GM19043 (cell line): ENCODE results near the gene TBKBP1.

Experiments used
- ATAC-seq: cut with Tn5 transposase; IDR thresholded peaks from one replicate; pipeline ENCODE4 v1.9.1; 2021; ENCODE audit warnings: low read depth; ENCODE audit not compliant: unreplicated experiment

The TBKBP1 gene

GRCh38 chr17:47712330-47713023 lies 18.5 kb downstream of the TBKBP1 start:
- no peak for ATAC-seq

GRCh38 chr17:47713980-47714700 lies 20.2 kb downstream of the TBKBP1 start:
- ATAC-seq, result no peak

GRCh38 chr17:47714773-47715396 lies 20.9 kb downstream of the TBKBP1 start:
- ATAC-seq, result no peak

GRCh38 chr17:47715669-47716325 lies 21.8 kb downstream of the TBKBP1 start:
- no peak for ATAC-seq

GRCh38 chr17:47716375-47716774 lies 22.4 kb downstream of the TBKBP1 start:
- no peak for ATAC-seq

GRCh38 chr17:47717261-47717697 lies 23.3 kb downstream of the TBKBP1 start:
- ATAC-seq, result no peak

GRCh38 chr17:47717979-47718621 lies 24.1 kb downstream of the TBKBP1 start:
- ATAC-seq, result no peak

GRCh38 chr17:47718634-47719405 lies 24.9 kb downstream of the TBKBP1 start:
- no peak for ATAC-seq

GRCh38 chr17:47719411-47720152 lies 25.6 kb downstream of the TBKBP1 start:
- ATAC-seq, result no peak

GRCh38 chr17:47720196-47720595 lies 26.2 kb downstream of the TBKBP1 start:
- no peak for ATAC-seq

- no peak for ATAC-seq
Observed at GRCh38 chr17:47720754-47721533, 27.0 kb downstream of the TBKBP1 start.

GRCh38 chr17:47721725-47722124 lies 27.8 kb downstream of the TBKBP1 start:
- no peak for ATAC-seq

GRCh38 chr17:47724705-47725104 lies 30.7 kb downstream of the TBKBP1 start:
- ATAC-seq, result no peak

- ATAC-seq, result no peak
Observed at GRCh38 chr17:47725446-47726111, 31.6 kb downstream of the TBKBP1 start.

GRCh38 chr17:47726796-47727703 lies 33.1 kb downstream of the TBKBP1 start:
- ATAC-seq, result no peak

GRCh38 chr17:47727704-47728036 lies 33.7 kb downstream of the TBKBP1 start:
- ATAC-seq, result no peak
